SK-N-SH treated with all-trans-retinoic acid at 6 μM for 48 hours (cell line): Measurements from ENCODE around the gene PKMYT1.

Experiments used
- ATAC-seq: fragments of 200-7000 bp; cut with Tn5 transposase; 3 replicates; pipeline ENCODE4 v1.9.1; 2020; ENCODE audit warnings: mild to moderate bottlenecking, moderate library complexity
- ARNTL ChIP-seq: fragments of 450-650 bp; formaldehyde crosslinking; IDR thresholded peaks from 2 replicates; pipeline ENCODE4 v1.5.0; 2020; ENCODE audit warnings: low read depth, mild to moderate bottlenecking, moderate library complexity, borderline replicate concordance
- BACH2 ChIP-seq: fragments of 250-450 bp; sonication (Bioruptor Pico); IDR thresholded peaks from 2 replicates; pipeline ENCODE4 v1.9.0; 2021; ENCODE audit warnings: mild to moderate bottlenecking, borderline replicate concordance
- CSDC2 ChIP-seq: fragments of 250-450 bp; sonication (Bioruptor Pico); IDR thresholded peaks from 2 replicates; pipeline ENCODE4 v1.5.0; 2020; ENCODE audit warnings: mild to moderate bottlenecking, moderate library complexity
- GLIS3 ChIP-seq: fragments of 250-450 bp; sonication (Bioruptor Pico); IDR thresholded peaks from 2 replicates; pipeline ENCODE4 v1.5.0; 2020; ENCODE audit warnings: mild to moderate bottlenecking, moderate library complexity
- OSR1 ChIP-seq: fragments of 250-450 bp; sonication (Bioruptor Pico); IDR thresholded peaks from 2 replicates; pipeline ENCODE4 v1.8.0; 2022; ENCODE audit warnings: moderate library complexity, mild to moderate bottlenecking, inconsistent platforms
- PPARA ChIP-seq: fragments of 250-450 bp; sonication (Bioruptor Pico); IDR thresholded peaks from 2 replicates; pipeline ENCODE4 v1.5.0; 2020; ENCODE audit warnings: mild to moderate bottlenecking, borderline replicate concordance
- SNAI2 ChIP-seq: fragments of 250-450 bp; sonication (Bioruptor Pico); IDR thresholded peaks from 2 replicates; pipeline ENCODE4 v1.5.0; 2020; ENCODE audit warnings: mild to moderate bottlenecking, moderate library complexity
- TOX ChIP-seq: fragments of 250-450 bp; sonication (Bioruptor Pico); IDR thresholded peaks from 2 replicates; pipeline ENCODE4 v1.8.0; 2021; ENCODE audit warnings: mild to moderate bottlenecking, moderate library complexity, borderline replicate concordance
- ZC3H10 ChIP-seq: fragments of 250-450 bp; sonication (Bioruptor Pico); IDR thresholded peaks from 2 replicates; pipeline ENCODE4 v1.5.1; 2021; ENCODE audit warnings: mild to moderate bottlenecking, moderate library complexity
- ZFP3 ChIP-seq: fragments of 250-450 bp; sonication (Bioruptor Pico); IDR thresholded peaks from 2 replicates; pipeline ENCODE4 v1.5.0; 2020; ENCODE audit warnings: mild to moderate bottlenecking, moderate library complexity
- ZFP30 ChIP-seq: fragments of 450-650 bp; formaldehyde crosslinking; IDR thresholded peaks from 2 replicates; pipeline ENCODE4 v1.5.0; 2022; ENCODE audit warnings: mild to moderate bottlenecking, moderate library complexity
- ZNF8 ChIP-seq: fragments of 450-650 bp; formaldehyde crosslinking; IDR thresholded peaks from 2 replicates; pipeline ENCODE4 v1.5.0; 2020; ENCODE audit warnings: mild to moderate bottlenecking, moderate library complexity
- TF ChIP-seq, protein P1 (sequence below): fragments of 250-450 bp; sonication (Bioruptor Pico); IDR thresholded peaks from 2 replicates; pipeline ENCODE4 v1.8.0; 2020; ENCODE audit warnings: mild to moderate bottlenecking, moderate library complexity, borderline replicate concordance
- TF ChIP-seq, protein P2 (sequence below): fragments of 250-450 bp; sonication (Bioruptor Pico); IDR thresholded peaks from 2 replicates; pipeline ENCODE4 v1.5.1; 2021; ENCODE audit warnings: mild to moderate bottlenecking, moderate library complexity
- TF ChIP-seq, protein P3 (sequence below): fragments of 250-450 bp; sonication (Bioruptor Pico); IDR thresholded peaks from 2 replicates; pipeline ENCODE4 v1.8.0; 2021; ENCODE audit warnings: low read depth, mild to moderate bottlenecking, moderate library complexity, borderline replicate concordance
- TF ChIP-seq, protein P4 (sequence below): fragments of 250-450 bp; sonication (Bioruptor Pico); IDR thresholded peaks from 2 replicates; pipeline ENCODE4 v1.5.0; 2020; ENCODE audit warnings: mild to moderate bottlenecking, moderate library complexity
- TF ChIP-seq, protein P5 (sequence below): fragments of 250-450 bp; sonication (Bioruptor Pico); IDR thresholded peaks from 2 replicates; pipeline ENCODE4 v1.5.1; 2020; ENCODE audit warnings: low read depth, mild to moderate bottlenecking, moderate library complexity

Gene PKMYT1

DNA sequence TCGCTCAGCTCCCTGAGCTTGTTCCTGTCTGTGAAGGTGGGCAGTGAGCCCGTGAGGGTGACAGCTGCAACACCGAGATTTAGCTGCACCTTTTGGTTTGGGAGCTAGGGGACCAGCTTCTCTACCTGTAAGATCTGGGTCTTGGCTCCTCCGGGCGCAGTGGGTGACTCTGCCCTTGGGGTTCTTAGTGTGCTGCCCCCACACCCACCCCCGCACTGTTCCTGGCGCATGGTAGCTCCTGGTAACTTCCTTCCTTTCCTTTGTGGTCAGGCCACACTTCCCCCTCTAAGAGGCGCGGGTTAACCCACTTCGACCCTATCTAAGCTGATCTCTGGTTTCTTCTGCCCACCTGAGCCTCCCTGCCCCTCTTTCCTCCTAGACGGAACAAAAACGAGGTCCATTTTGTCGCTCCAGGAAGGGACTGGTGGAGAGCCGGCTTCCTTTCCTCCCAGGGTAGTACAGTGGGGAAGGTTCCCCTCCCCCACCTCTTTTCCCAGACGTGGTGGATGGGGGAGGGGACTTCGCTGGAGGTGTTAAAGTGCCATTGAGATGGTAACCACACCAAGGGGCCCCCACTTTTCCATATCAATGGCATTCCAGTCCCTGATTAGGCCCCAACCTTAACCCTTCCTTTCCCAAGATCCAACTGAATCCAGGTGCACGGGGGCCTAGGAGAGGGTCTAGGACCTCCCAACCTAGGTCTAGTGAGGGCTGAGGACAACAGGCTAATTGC is 27.9 kb upstream of the PKMYT1 start:
- TF ChIP-seq CSDC2 (CRISPR knock-in tag) (no peak), BACH2 (CRISPR knock-in tag) (no peak), OSR1 (CRISPR knock-in tag) (no peak), GLIS3 (CRISPR knock-in tag) (no peak), ZFP30 (CRISPR knock-in tag) (no peak), SNAI2 (CRISPR knock-in tag) (no peak), TOX (CRISPR knock-in tag) (no peak), ZFP3 (CRISPR knock-in tag) (no peak), PPARA (CRISPR knock-in tag) (no peak)
- TF ChIP-seq, protein P1, sequence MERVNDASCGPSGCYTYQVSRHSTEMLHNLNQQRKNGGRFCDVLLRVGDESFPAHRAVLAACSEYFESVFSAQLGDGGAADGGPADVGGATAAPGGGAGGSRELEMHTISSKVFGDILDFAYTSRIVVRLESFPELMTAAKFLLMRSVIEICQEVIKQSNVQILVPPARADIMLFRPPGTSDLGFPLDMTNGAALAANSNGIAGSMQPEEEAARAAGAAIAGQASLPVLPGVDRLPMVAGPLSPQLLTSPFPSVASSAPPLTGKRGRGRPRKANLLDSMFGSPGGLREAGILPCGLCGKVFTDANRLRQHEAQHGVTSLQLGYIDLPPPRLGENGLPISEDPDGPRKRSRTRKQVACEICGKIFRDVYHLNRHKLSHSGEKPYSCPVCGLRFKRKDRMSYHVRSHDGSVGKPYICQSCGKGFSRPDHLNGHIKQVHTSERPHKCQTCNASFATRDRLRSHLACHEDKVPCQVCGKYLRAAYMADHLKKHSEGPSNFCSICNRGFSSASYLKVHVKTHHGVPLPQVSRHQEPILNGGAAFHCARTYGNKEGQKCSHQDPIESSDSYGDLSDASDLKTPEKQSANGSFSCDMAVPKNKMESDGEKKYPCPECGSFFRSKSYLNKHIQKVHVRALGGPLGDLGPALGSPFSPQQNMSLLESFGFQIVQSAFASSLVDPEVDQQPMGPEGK (CRISPR knock-in tag): no peak
- TF ChIP-seq, protein P2, sequence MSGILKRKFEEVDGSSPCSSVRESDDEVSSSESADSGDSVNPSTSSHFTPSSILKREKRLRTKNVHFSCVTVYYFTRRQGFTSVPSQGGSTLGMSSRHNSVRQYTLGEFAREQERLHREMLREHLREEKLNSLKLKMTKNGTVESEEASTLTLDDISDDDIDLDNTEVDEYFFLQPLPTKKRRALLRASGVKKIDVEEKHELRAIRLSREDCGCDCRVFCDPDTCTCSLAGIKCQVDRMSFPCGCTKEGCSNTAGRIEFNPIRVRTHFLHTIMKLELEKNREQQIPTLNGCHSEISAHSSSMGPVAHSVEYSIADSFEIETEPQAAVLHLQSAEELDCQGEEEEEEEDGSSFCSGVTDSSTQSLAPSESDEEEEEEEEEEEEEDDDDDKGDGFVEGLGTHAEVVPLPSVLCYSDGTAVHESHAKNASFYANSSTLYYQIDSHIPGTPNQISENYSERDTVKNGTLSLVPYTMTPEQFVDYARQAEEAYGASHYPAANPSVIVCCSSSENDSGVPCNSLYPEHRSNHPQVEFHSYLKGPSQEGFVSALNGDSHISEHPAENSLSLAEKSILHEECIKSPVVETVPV (CRISPR knock-in tag): no peak
- TF ChIP-seq, protein P3, sequence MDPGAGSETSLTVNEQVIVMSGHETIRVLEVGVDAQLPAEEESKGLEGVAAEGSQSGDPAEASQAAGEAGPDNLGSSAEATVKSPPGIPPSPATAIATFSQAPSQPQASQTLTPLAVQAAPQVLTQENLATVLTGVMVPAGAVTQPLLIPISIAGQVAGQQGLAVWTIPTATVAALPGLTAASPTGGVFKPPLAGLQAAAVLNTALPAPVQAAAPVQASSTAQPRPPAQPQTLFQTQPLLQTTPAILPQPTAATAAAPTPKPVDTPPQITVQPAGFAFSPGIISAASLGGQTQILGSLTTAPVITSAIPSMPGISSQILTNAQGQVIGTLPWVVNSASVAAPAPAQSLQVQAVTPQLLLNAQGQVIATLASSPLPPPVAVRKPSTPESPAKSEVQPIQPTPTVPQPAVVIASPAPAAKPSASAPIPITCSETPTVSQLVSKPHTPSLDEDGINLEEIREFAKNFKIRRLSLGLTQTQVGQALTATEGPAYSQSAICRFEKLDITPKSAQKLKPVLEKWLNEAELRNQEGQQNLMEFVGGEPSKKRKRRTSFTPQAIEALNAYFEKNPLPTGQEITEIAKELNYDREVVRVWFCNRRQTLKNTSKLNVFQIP (CRISPR knock-in tag): no peak
- ATAC-seq: no peak

DNA sequence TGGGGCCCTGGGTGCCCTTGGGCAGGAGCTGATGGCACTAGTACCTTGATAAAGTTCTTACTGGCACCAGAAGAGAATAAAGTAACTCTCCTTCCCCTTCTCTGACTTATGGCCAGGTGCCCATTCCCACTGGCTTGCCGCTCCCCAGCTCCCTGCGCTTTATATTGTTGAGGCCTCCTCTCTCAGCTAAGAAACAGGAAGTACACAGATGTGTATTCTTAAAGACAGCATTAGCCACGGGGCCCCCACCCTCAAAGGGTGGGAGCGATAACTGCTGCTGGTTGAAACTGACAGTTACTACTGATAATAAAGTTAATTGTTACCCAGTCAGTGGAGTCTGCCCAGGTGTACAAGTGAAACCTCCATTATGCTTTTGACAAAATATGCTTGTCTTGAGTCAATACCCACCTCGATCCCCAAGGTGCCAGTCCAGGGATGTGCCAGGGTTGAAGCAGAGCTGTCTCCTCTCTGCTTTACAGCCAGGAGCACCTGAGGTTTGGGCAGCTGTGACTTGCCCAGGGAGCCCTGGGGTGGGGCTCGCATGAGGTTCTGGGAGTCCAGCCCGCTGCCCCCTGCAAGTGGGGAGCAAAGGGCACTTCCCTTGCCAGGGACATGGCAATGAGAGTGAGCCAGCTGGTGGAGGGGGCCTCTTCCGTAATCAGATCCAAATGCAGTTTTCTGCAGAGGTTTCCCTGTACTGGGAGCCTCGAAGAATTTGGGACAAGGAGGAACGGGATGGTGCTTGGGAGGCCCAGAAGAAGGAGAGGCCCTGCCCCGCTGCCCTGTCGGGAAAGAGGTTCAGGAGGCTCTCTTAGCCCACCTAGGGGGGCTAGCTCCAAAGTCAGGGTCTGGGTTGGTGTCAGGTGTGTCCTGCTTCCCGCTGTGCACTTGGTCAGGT is 27.1 kb upstream of the PKMYT1 start:
- no peak for ATAC-seq
- TF ChIP-seq, protein P3 (CRISPR knock-in tag): no peak
- TF ChIP-seq, protein P4, sequence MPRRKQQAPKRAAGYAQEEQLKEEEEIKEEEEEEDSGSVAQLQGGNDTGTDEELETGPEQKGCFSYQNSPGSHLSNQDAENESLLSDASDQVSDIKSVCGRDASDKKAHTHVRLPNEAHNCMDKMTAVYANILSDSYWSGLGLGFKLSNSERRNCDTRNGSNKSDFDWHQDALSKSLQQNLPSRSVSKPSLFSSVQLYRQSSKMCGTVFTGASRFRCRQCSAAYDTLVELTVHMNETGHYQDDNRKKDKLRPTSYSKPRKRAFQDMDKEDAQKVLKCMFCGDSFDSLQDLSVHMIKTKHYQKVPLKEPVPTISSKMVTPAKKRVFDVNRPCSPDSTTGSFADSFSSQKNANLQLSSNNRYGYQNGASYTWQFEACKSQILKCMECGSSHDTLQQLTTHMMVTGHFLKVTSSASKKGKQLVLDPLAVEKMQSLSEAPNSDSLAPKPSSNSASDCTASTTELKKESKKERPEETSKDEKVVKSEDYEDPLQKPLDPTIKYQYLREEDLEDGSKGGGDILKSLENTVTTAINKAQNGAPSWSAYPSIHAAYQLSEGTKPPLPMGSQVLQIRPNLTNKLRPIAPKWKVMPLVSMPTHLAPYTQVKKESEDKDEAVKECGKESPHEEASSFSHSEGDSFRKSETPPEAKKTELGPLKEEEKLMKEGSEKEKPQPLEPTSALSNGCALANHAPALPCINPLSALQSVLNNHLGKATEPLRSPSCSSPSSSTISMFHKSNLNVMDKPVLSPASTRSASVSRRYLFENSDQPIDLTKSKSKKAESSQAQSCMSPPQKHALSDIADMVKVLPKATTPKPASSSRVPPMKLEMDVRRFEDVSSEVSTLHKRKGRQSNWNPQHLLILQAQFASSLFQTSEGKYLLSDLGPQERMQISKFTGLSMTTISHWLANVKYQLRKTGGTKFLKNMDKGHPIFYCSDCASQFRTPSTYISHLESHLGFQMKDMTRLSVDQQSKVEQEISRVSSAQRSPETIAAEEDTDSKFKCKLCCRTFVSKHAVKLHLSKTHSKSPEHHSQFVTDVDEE (CRISPR knock-in tag): no peak
- TF ChIP-seq ZFP3 (CRISPR knock-in tag): no peak
- TF ChIP-seq ARNTL (CRISPR knock-in tag): no peak
- TF ChIP-seq ZC3H10 (CRISPR knock-in tag): no peak
- TF ChIP-seq ZNF8: no peak
- TF ChIP-seq, protein P5, sequence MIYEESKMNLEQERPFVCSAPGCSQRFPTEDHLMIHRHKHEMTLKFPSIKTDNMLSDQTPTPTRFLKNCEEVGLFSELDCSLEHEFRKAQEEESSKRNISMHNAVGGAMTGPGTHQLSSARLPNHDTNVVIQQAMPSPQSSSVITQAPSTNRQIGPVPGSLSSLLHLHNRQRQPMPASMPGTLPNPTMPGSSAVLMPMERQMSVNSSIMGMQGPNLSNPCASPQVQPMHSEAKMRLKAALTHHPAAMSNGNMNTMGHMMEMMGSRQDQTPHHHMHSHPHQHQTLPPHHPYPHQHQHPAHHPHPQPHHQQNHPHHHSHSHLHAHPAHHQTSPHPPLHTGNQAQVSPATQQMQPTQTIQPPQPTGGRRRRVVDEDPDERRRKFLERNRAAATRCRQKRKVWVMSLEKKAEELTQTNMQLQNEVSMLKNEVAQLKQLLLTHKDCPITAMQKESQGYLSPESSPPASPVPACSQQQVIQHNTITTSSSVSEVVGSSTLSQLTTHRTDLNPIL (CRISPR knock-in tag): no peak
- TF ChIP-seq GLIS3 (CRISPR knock-in tag): no peak
